NOMO-1 treated with DMSO at 0.1 percent for 48 hours (cell line): ENCODE results near the gene OR5L1.

Experiments
- DNase-seq: peaks from one replicate; lab custom pipeline; 2025; ENCODE audit not compliant: unreplicated experiment; lab: John Stamatoyannopoulos, UW

OR5L1 gene

GRCh38 chr11:55811067-55811466 lies at the start of gene OR5L1:
Gene OR5L1, plus strand, starts transcription at chr11:55811367. Its CDS starts 100 bp downstream, at chr11:55811467.
- no peak for DNase-seq

DNA sequence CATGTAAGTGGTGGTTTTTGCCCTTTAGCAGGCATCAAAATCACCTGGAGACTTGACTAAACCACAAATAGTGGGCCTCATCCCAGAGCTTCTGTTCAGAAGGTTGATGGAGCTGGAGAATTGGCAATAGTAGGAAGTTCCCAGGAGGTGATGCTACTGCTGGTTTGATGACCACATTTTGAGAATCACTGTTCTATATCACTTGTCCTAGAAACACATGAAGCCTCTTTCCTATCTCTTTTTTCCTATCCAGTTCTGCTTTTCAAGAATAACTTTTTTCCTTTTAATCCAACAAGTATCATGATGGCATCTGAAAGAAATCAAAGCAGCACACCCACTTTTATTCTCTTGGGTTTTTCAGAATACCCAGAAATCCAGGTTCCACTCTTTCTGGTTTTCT lies 38.0 kb upstream of the OR5L1 start, which contains the start of gene OR5D13:
TSS of gene OR5D13 (plus strand) at position 301 of the 400 bp plus-strand sequence. CDS start at position 301, 0 bp downstream.
- DNase-seq, result no peak

DNA sequence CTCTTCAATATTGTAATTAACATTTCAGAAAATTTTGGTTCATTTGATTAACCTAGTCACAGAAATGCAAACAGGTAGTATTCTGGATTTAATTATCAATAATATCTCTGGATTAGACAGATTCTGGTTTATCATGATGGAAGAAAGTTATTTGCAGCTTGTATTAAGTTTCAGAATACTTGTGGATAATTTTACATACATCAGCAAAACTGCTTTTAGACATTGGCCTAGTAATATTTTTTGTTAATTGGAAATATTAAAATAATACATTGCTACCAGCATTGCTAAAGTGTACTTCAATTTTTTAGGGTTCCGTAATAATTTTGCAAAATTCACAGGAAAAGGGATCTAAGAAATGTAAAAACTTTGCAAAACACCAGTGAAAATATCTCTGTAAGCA lies 19.6 kb upstream of the OR5L1 start:
- no peak for DNase-seq

GRCh38 chr11:55793321-55793720 lies 17.8 kb upstream of the OR5L1 start:
- no peak for DNase-seq

DNA sequence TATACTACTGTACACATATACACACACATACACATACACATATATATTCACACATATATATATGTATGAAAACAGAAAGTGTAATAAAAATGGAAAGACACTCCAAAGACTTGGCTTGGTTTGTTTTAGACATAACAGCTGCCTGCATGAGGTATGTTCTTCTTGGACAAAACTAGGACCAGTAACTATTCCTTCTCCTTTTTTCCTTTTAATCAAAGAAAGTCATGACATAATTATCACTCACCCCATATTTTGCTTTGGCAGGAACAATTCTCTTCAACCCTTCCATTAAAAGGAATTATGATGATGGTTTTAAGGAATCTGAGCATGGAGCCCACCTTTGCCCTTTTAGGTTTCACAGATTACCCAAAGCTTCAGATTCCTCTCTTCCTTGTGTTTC lies 15.9 kb upstream of the OR5L1 start, which contains the start of gene OR5D14:
TSS of gene OR5D14 (plus strand) at position 301 of the 400 bp plus-strand sequence. CDS start at position 301, 0 bp downstream.
- no peak for DNase-seq

DNA sequence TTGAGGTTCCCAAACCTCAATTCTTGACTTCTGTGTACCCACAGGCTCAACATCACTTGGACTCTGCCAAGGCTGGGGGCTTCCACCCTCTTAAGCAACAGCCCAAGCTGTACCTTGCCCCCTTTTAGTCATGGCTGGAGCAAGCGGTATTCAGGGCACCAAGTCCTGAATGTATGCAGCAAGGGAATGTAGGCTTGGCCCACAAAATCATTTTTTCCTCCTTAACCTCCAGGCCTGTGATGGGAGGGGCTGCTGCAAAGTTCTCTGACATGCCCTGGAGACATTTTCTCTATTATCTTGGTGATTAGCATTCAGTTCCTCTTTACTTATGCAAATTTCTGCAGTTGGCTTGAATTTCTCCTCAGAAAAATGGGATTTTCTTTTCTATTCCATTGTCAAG lies 4.9 kb upstream of the OR5L1 start:
- no peak for DNase-seq

DNA sequence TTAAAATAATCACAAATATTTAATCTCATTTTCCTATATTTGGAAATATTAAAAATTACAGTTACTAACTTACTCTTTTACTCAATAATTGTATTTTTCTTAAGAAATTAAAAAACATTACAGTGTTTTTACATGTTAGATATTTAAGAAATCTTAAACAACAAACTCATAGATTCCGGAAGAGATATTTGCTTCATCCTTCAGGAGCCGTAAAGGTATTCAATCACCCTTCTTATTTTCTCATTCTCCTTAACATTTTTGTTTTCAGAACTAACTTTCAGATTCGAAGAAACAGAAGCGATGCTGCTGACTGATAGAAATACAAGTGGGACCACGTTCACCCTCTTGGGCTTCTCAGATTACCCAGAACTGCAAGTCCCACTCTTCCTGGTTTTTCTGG lies 8.2 kb downstream of the OR5L1 start, which contains the start of gene OR5D18:
TSS of gene OR5D18 (plus strand) at position 301 of the 400 bp plus-strand sequence. CDS start at position 301, 0 bp downstream.
- DNase-seq, result no peak

- DNase-seq, result no peak
These were observed 15.8 kb downstream of the OR5L1 start, which contains the start of gene OR5L2 for GRCh38 chr11:55826919-55827318. Gene OR5L2, plus strand, starts transcription at chr11:55827219. Its CDS starts 0 bp downstream, at chr11:55827219.

GRCh38 chr11:55838452-55838851 lies 27.3 kb downstream of the OR5L1 start, which contains the start of gene OR5D16:
Gene OR5D16, plus strand, starts transcription at chr11:55838752. Its CDS starts 0 bp downstream, at chr11:55838752.
- no peak for DNase-seq

DNA sequence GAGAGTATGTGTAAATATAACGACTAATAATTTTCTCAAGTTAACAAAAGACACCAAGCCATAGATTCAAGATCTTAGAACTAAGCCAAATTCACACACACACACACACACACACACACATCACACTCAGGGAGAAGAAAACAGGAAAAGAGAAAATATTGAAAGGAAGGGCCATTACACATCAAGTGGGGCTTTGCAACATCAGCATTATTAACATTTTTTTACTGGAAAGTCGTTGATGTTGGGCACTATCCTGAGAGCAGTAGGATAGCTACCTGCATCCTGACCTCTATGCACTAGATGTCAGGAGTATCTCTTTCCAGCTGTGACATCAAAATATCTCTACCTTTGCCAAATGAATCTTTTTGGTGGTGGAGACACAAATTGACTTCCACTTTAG lies 36.3 kb downstream of the OR5L1 start:
- no peak for DNase-seq

DNA sequence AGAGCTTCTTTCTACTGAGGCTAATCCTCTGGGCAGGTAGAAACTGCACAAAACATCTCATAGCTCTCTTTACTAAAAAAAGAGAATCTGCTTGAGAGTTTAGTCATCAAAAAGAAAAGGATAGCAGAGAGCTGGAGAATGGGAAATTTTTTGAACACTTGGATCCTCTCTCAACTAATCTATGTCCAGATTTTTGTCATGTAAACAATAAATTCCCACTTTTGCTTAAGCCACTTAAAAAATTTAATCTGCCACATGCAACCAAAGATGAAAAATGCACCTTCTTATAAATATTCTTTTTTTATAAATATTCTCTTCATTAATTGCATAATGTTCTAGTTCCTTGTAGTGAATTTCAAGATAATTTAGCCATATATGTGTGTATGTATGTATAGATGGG lies 37.9 kb downstream of the OR5L1 start:
- DNase-seq, result no peak

DNA sequence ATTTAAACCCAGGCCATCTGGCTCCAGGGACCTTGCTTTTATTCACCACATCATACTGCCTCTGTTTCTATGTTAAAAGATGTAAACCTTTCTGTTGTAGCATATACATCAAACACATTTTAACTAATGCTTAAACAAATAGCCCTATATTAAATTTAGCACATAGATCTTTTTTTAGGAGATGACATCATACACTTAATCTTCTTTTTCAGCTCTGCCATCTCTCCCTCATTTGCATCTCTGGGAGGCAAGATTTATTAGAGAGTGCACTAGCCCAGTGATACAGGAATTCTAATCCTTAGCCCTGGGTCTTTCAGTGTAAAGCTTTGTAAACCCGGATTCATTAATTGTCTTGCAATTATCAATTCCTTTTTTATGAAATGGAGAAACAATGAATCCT lies 41.0 kb downstream of the OR5L1 start:
- no peak for DNase-seq

DNA sequence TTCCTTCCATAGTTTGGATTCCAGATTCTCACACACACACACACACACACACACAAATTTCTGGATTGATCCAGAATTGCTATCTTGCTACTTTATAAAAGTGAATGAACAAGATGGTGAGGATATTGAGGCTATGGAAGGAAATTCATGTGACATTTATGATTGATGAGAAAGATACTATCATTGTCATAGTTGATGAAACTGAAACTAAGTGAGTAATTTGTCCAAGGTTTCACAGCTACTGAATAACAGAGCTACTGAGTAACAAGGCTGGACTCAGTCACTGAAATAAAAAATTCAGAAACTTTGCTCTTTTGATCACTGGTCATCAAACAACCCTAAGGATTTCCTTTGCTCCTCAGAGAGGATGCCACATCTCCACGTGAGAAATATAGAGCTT lies 43.5 kb downstream of the OR5L1 start:
- DNase-seq, result no peak
